Ovary (tissue), 3 donors: Measurements from ENCODE around the gene ASB9.
"Not testable (repeated sequence)": the region's sequence is repeated elsewhere in the genome, so short reads cannot be mapped to it uniquely, and the experiment has no call there.

ENCODE experiments used
- CTCF ChIP-seq, 3 donors: fragments of 450-650 bp in 2 of 3; fragments of 200-600 bp in 1 of 3; IDR thresholded peaks; one replicate each; pipeline versions ENCODE4 v1.5.1 to v1.8.0; 2016 to 2022; ENCODE audit warnings: antibody characterized with exemption in 3 of 3, mild to moderate bottlenecking in 1 of 3
- POLR2A ChIP-seq: fragments of 450-650 bp; IDR thresholded peaks from one replicate; pipeline ENCODE4 v1.6.1; 2017; ENCODE audit warnings: antibody characterized with exemption, mild to moderate bottlenecking, moderate library complexity
- donor health status: DM: no; HTN: no; CAD: no.

DNA sequence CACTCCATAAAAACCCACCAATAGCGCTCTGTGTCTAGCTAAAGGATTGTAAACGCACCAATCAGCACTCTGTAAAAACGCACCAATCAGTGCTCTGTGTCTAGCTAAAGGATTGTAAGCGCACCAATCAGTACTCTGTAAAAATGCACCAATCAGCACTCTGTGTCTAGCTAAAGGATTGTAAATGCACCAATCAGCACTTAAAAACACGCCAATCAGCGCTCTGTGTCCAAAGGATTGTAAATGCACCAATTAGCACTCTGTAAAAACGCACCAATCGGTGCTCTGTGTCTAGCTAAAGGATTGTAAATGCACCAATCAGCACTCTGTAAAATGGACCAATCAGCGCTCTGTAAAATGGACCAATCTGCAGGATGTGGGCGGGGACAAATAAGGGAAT lies 3.4 kb upstream of the ASB9 start:
- not testable (repeated sequence) for TF ChIP-seq CTCF (IDR thresholded peaks at IDR 0.05); POLR2A
